ENCODE data around the gene SIRT6. TPM values are rescaled to one million over a fixed set of nuclear protein-coding genes. Genes with fewer than 3 reads are reported as not detected.

SIRT6 gene
- polyA plus RNA-seq, 1 donor from 2014 or later, result 42.8 TPM

- Histone ChIP-seq H3K9me2 (ENCODE audit: insufficient read depth, low read length) (no peaks in the 10 kb centered on the region), H3K4me2 (ENCODE audit: low read length) (no peak overlapping the region), H3K79me2 (replicated peaks; ENCODE audit: insufficient read depth, low read length) (peaks cover 8% of the 10 kb centered on the region), H3K27ac (ENCODE audit: low read length) (no peak overlapping the region), H3K9me3 (ENCODE audit: low read length) (no peaks in the 10 kb centered on the region), H2AFZ (ENCODE audit: low read depth, low read length) (no peak overlapping the region), H4K20me1 (ENCODE audit: insufficient read depth) (no peaks in the 10 kb centered on the region), H3K9ac (ENCODE audit: low read length) (no peak overlapping the region), H3K36me3 (ENCODE audit: insufficient read depth, low read length) (no peaks in the 10 kb centered on the region), H3K4me3 (ENCODE audit: low read length) (no peak overlapping the region), H3F3A (ENCODE audit: insufficient read depth, low read length, poor library complexity, severe bottlenecking) (no peaks in the 10 kb centered on the region), H3K27me3 (ENCODE audit: insufficient read depth, low read depth, low read length) (no peaks in the 10 kb centered on the region)
- no peak for TF ChIP-seq TAF1 (IDR thresholded peaks at IDR 0.05; ENCODE audit: low read depth)
- TF ChIP-seq EP300 (conservative IDR thresholded peaks at IDR 0.05; ENCODE audit: poor library complexity, severe bottlenecking), result no peak
- peak; percentile 40 for TF ChIP-seq SMC3 (conservative IDR thresholded peaks at IDR 0.05; ENCODE audit: poor library complexity)
- TF ChIP-seq EZH2 (IDR thresholded peaks at IDR 0.05; ENCODE audit: borderline replicate concordance, insufficient read depth, low read length, poor library complexity, severe bottlenecking), result no peak
- TF ChIP-seq MXI1 (conservative IDR thresholded peaks at IDR 0.05; ENCODE audit: poor library complexity, severe bottlenecking), result no peak
- TF ChIP-seq CTCF (IDR thresholded peaks at IDR 0.05; ENCODE audit: poor library complexity, severe bottlenecking), result peak; percentile 67
- TF ChIP-seq, protein P1, sequence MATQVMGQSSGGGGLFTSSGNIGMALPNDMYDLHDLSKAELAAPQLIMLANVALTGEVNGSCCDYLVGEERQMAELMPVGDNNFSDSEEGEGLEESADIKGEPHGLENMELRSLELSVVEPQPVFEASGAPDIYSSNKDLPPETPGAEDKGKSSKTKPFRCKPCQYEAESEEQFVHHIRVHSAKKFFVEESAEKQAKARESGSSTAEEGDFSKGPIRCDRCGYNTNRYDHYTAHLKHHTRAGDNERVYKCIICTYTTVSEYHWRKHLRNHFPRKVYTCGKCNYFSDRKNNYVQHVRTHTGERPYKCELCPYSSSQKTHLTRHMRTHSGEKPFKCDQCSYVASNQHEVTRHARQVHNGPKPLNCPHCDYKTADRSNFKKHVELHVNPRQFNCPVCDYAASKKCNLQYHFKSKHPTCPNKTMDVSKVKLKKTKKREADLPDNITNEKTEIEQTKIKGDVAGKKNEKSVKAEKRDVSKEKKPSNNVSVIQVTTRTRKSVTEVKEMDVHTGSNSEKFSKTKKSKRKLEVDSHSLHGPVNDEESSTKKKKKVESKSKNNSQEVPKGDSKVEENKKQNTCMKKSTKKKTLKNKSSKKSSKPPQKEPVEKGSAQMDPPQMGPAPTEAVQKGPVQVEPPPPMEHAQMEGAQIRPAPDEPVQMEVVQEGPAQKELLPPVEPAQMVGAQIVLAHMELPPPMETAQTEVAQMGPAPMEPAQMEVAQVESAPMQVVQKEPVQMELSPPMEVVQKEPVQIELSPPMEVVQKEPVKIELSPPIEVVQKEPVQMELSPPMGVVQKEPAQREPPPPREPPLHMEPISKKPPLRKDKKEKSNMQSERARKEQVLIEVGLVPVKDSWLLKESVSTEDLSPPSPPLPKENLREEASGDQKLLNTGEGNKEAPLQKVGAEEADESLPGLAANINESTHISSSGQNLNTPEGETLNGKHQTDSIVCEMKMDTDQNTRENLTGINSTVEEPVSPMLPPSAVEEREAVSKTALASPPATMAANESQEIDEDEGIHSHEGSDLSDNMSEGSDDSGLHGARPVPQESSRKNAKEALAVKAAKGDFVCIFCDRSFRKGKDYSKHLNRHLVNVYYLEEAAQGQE (IDR thresholded peaks at IDR 0.05; ENCODE audit: borderline replicate concordance), result no peak
- no peak for TF ChIP-seq POLR2AphosphoS5 (IDR thresholded peaks at IDR 0.05)
- TF ChIP-seq RAD21 (conservative IDR thresholded peaks at IDR 0.05), result peak; percentile 37
Observed at GRCh38 chr19:4186087-4186993, 4.0 kb upstream of the SIRT6 start.

GRCh38 chr19:4185413-4186086, 3.2 kb upstream of the SIRT6 start:
- no peaks in the 10 kb centered on the region for H4K20me1 ChIP-seq (ENCODE audit: insufficient read depth)
- no peaks in the 10 kb centered on the region for H3K9me3 ChIP-seq (ENCODE audit: low read length)
- H3K79me2 ChIP-seq (replicated peaks; ENCODE audit: insufficient read depth, low read length), result peaks cover 12% of the 10 kb centered on the region
- no peaks in the 10 kb centered on the region for H3K9me2 ChIP-seq (ENCODE audit: insufficient read depth, low read length)
- TF ChIP-seq CTCF (IDR thresholded peaks at IDR 0.05; ENCODE audit: poor library complexity, severe bottlenecking) (no peak), MXI1 (conservative IDR thresholded peaks at IDR 0.05; ENCODE audit: poor library complexity, severe bottlenecking) (no peak), RAD21 (conservative IDR thresholded peaks at IDR 0.05) (no peak), SMC3 (conservative IDR thresholded peaks at IDR 0.05; ENCODE audit: poor library complexity) (no peak), EZH2 (IDR thresholded peaks at IDR 0.05; ENCODE audit: borderline replicate concordance, insufficient read depth, low read length, poor library complexity, severe bottlenecking) (no peak), EP300 (conservative IDR thresholded peaks at IDR 0.05; ENCODE audit: poor library complexity, severe bottlenecking) (no peak), POLR2AphosphoS5 (IDR thresholded peaks at IDR 0.05) (no peak), TAF1 (IDR thresholded peaks at IDR 0.05; ENCODE audit: low read depth) (no peak)
- TF ChIP-seq, protein P1 (IDR thresholded peaks at IDR 0.05; ENCODE audit: borderline replicate concordance), result no peak
- H3K9ac ChIP-seq (ENCODE audit: low read length), result no peak overlapping the region
- no peaks in the 10 kb centered on the region for H3F3A ChIP-seq (ENCODE audit: insufficient read depth, low read length, poor library complexity, severe bottlenecking)
- no peak overlapping the region for H3K27ac ChIP-seq (ENCODE audit: low read length)
- no peak overlapping the region for H2AFZ ChIP-seq (ENCODE audit: low read depth, low read length)
- H3K4me2 ChIP-seq (ENCODE audit: low read length), result no peak overlapping the region
- H3K4me3 ChIP-seq (ENCODE audit: low read length), result no peak overlapping the region
- no peaks in the 10 kb centered on the region for H3K27me3 ChIP-seq (ENCODE audit: insufficient read depth, low read depth, low read length)
- no peaks in the 10 kb centered on the region for H3K36me3 ChIP-seq (ENCODE audit: insufficient read depth, low read length)
